Endometrial microvascular endothelial cells (primary cell): ENCODE results near the gene PRSS57. TPM values are rescaled to one million over a fixed set of nuclear protein-coding genes. Genes with fewer than 3 reads are reported as not detected.
"Not testable (repeated sequence)": the region's sequence is repeated elsewhere in the genome, so short reads cannot be mapped to it uniquely, and the experiment has no call there.

Experiments
- in situ Hi-C: cut with HindIII; loops from 2 replicates; pipeline ENCODE4 v1.10.0; 2017; ENCODE audit warnings: low sequenced_read_pairs, low pct_unique_long_range_greater_than_20kb; ENCODE audit errors: inconsistent ontology term
- total RNA-seq: library from RNA; depleted of rRNA; stranded (reverse); fragments of >200 nt; gene quantifications from one replicate; pipeline ENCODE4 v1.2.3, GENCODE V29; 2015; ENCODE audit errors: inconsistent ontology term

PRSS57 gene
- total RNA-seq, result not detected

- in situ Hi-C loops, result no loop called here
Observed at GRCh38 chr19:695352-695949, at the start of gene PRSS57. Gene PRSS57, minus strand, starts transcription at chr19:695452. Its CDS starts 22 bp downstream, at chr19:695430.

GRCh38 chr19:743168-743687 is 48.0 kb upstream of the PRSS57 start:
- in situ Hi-C loops, result no loop called here

GRCh38 chr19:742540-743075 is 47.4 kb upstream of the PRSS57 start:
- in situ Hi-C loops, result no loop called here

DNA sequence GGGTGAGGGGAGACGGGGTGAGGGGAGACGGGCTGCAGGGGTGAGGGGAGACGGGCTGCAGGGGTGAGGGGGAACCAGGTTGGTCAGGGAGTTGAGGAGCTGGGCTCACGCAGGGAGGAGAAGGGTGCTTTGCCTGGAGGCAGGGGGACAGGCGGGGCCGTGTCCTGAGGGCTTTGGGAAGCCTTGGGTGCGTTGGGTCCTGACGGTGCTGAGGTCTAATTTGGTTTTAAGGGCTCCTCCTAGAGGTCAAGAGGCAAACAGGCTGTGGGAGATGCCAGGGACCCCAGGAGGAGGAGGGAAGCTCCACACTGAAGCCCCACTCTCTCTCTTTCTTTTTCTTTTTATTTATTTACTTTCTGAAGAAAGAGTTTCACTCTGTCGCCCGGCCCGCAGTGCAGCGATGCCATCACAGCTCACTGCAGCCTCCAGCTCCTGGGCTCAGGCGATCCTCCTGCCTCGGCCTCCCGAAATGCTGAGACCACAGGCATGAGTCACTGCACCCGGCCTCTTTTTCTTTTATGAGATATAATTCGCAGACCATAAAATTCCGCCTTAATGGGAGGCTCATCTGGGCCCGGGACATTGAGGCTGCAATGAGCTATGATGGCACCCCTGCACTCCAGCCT is 46.4 kb upstream of the PRSS57 start:
- in situ Hi-C loops, result no loop called here

DNA sequence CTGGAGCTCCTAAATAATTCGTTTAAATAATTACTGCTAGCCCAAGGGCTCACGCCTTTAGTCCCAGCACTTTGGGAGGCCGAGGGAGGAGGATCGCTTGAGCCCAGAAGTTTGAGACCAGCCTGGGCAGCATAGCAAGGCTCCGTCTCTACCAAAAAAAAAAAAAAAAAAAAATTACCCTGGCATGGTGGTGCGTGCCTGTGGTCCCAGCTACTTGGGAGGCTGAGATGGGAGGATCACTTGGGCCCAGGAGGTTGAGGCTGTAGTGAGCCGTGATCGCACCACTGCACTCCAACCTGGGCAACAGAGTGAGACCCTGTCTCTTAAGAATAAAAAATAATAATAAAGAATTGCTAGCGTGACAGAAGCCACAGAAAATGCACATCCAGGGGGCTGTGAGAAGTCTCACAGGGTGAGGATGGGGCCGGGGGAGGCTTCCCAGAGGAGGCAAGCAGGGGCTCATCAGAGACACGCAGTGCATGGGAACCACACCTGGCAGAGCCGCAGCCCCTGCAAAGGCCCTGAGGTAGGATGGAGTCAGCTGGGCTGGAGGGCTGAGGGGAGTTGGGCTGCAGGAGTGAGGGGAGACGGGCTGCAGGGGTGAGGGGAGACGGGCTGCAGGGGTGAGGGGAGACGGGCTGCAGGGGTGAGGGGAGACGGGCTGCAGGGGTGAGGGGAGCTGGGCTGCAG is 45.7 kb upstream of the PRSS57 start:
- in situ Hi-C loops, result not testable (repeated sequence)

DNA sequence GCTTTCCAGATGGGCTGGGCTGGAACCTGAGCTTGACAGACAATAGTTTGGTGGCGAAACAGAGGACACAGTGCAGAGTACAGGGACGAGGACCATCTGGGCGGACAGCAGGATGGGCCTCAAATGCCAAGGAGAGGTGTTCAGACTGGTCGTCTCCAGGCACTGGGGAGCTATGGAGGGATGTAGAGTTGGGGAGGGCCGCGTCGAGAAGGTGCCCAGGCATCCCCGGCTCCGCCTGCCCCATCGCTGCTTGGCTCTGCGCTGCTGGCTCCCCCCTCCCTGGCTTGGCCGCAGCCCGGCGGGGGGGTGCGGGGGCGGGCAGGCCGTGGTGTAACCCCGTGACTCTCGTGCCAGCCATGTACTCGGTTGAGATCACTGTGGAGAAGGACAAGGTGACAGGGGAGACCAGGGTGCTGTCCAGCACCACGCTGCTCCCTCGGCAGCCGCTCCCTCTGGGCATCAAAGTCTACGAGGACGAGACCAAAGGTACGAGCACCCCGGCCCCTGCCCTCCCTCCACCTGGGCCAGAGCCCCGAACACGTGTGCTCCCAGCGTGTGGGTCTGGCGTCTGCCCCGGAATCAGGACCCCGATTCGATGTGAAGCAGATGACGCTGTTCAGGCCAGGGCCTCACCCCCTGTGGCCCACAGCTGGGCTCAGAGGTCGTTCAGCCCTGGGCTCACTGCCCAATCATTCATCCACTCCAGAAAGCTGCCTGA is 44.9 kb upstream of the PRSS57 start:
- in situ Hi-C loops, result no loop called here

DNA sequence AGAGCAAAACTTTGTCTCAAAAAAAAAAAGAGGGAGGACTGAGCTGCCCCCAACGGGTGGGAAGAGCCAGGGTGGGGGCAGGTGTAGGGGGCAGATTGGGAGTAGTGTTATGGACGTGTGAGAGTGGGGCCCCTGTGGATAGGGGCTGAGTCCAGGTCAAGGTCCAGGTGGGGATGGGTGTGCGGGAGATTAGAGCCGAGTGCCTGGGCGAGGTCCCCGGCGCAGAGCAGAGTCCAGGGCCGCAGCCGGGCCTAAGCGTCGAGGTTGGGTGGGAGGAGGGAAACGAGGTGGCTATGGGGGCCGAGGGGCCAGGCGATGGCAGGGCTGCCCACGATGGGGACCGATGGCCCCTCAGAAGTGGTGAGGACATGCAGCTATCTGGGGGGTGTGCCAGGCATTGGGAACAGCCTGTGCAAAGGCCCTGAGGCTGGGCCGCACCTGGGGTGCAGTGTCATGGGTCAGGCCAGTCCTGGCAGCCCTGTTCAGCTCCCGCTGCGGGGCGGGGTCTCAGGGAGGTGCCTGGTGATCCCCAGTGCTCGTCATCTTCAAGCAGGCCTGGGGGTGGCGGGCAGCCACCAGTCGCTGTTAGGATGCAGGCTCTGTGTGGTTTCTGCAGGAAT is 43.4 kb upstream of the PRSS57 start:
- in situ Hi-C loops, result no loop called here

DNA sequence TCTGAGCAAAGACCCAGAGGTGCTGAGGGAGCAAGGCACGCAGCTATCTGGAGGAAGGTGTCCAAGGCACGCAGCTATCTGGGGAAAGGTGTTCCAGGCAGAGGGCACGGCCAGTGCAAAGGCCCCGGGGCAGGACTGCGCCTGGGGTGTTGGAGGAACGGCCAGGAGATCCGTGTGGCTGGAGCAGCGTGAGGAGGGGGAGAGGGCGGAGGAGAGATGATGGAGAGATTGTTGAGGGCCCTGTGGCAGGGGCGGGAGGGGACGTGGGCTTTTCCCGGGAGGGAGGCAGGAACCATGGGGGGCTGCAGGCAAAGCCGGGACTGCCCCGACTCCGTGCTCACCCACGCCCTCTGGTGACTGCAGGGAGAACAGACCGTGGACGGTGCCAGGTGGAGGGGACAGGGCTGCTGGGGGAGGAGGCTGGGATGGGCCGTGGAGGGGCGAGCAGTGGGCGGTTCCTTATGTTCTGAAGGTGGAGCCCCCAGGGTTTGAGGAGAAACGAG is 42.4 kb upstream of the PRSS57 start:
- in situ Hi-C loops, result no loop called here

DNA sequence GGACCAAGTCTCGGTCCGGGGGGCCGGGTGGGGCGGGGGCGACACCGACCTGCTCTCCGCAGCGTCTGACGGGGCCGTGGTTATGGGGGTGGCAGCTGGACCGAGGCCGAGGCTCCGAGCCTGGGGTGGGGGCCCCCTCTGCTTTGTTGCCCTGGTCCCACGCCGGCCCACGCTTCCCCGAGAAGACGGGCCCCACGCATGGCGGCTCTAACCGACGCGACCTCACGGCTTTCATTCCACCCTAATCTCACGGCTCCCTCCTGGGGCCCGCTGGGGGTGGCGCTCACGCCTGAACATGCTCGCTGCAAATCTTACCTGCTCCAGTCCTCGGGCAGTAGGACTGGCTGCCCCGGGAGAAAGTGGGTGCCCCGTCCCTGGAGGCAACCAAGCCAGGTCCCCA is 40.9 kb upstream of the PRSS57 start:
- in situ Hi-C loops, result no loop called here

GRCh38 chr19:734716-735115 is 39.5 kb upstream of the PRSS57 start:
- in situ Hi-C loops, result no loop called here

DNA sequence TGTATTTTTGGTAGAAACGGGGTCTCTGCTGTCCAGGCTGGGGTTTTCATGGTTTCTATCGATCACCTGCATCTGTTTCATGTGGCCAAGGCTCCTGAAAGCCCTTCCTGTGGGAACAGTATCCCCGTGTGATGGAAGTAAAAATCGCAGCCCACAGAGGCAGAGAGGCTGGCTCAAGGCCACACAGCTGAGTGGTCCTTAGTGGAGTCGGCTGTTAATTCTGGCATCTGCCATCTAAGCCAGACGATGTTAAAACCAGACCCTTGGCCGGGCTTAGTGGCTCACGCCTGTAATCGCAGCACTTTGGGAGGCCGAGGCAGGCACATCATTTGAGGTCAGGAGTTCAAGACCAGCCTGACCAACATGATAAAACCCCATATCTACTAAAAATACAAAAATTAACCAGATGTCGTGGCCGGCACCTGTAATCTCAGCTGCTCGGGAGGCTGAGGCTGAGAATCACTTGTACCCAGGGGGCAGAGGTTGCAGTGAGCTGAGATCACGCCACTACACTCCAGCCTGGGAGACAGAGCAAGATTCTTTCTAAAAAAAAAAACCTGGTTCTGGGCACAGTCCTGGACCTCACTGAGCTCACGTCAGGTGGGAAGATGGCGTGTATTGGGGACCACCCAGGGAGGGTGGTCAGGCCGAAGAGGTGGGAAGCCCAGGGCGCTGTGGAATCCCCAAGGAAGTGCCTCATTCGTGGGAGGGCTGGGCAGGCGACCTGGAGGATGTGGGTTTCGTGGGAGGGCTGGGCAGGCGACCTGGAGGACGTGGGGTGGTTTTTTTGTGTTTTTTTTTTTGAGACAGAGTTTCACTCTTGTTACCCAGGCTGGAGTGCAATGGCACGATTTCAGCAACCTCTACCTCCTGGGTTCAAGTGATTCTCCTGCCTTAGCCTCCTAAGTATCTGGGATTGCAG is 37.2 kb upstream of the PRSS57 start:
- in situ Hi-C loops, result no loop called here

GRCh38 chr19:731000-731399 is 35.7 kb upstream of the PRSS57 start:
- in situ Hi-C loops, result no loop called here

- in situ Hi-C loops, result no loop called here
Observed at GRCh38 chr19:729965-730668, 34.9 kb upstream of the PRSS57 start.

DNA sequence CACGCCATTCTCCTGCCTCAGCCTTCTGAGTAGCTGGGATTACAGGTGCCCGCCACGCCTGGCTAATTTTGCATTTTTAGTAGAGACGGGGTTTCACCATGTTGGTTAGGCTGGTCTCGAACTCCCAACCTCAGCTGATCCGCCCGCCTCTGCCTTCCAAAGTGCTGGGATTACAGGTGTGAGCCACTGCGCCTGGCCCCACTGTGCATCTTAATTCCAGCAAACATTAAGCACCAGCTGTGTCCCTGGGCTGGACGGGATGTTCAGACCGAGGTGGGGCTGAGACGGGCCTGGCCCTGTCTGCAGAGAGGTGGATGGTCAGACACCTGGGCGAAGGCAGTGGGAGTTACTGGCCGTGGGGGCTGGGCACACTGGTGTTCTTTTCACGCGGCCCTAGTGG is 34.3 kb upstream of the PRSS57 start:
- in situ Hi-C loops, result not testable (repeated sequence)

GRCh38 chr19:728011-728410 is 32.8 kb upstream of the PRSS57 start:
- in situ Hi-C loops, result no loop called here

- in situ Hi-C loops, result no loop called here
Observed at GRCh38 chr19:726993-727956, 32.0 kb upstream of the PRSS57 start.
